T-cell (primary cell): ENCODE data around the gene FAM171A1. TPM values are rescaled to one million over a fixed set of nuclear protein-coding genes. Genes with fewer than 3 reads are reported as not detected.

ENCODE experiments used
- ATAC-seq, 4 experiments: fragments of 200-7000 bp in 3 of 4; fragments of 150-1000 bp in 1 of 4; cut with Tn5 transposase; replicated peaks in 1 of 4; 1 replicate in 3 of 4; 2 replicates in 1 of 4; pipeline ENCODE4 v1.10.0; 2021; ENCODE audit warnings: moderate library complexity in 3 of 4, mild to moderate bottlenecking in 2 of 4, moderate number of reproducible peaks in 1 of 4
- CTCF ChIA-PET, 2 donors: fragments of 300-600 bp; sonication (Branson Sonifier 250); formaldehyde crosslinking; loops; one replicate each; lab custom pipeline; 2022; ENCODE audit warnings: antibody characterized with exemption in 2 of 2; lab: Charles Lee
- POLR2A ChIA-PET, 2 donors: fragments of 300-600 bp; sonication (Branson Sonifier 250); formaldehyde crosslinking; loops; one replicate each; lab custom pipeline; 2022; ENCODE audit warnings: antibody characterized with exemption in 2 of 2; lab: Charles Lee
- DNase-seq, 35 experiments: peaks; one replicate each; pipeline versions ENCODE4 v3.0.0 to v3.0.0-alpha.2; 2013 to 2023
- H3K27ac ChIP-seq: one replicate; pipeline ENCODE4 v1.5.1; 2013; ENCODE audit warnings: low read length
- H3K27me3 ChIP-seq, 2 experiments: replicated peaks in 1 of 2; 1 replicate in 1 of 2; 2 replicates in 1 of 2; pipeline versions ENCODE4 v1.6.1 to v1.7.0; 2013; ENCODE audit warnings: low read length in 1 of 2, mixed read lengths in 1 of 2; ENCODE audit not compliant: control insufficient read depth in 2 of 2, insufficient read depth in 2 of 2; ENCODE audit errors: extremely low read depth in 1 of 2
- H3K36me3 ChIP-seq, 2 donors: 1 replicate in 1 of 2; 2 replicates in 1 of 2; pipeline versions ENCODE4 v1.6.1 to v1.7.0; 2013; ENCODE audit warnings: low read length in 1 of 2; ENCODE audit not compliant: control insufficient read depth in 2 of 2, insufficient read depth in 1 of 2; ENCODE audit errors: extremely low read depth in 1 of 2
- H3K4me1 ChIP-seq, 2 experiments: 1 replicate in 1 of 2; 2 replicates in 1 of 2; pipeline versions ENCODE4 v1.6.1 to v1.7.0; 2013; ENCODE audit warnings: low read length in 2 of 2, mixed read lengths in 1 of 2; ENCODE audit not compliant: insufficient read depth in 2 of 2, control insufficient read depth in 1 of 2; ENCODE audit errors: extremely low read depth in 1 of 2
- H3K4me3 ChIP-seq, 2 donors: 1 replicate in 1 of 2; 2 replicates in 1 of 2; pipeline versions ENCODE4 v1.5.1 to v1.7.0; 2013; ENCODE audit warnings: mild to moderate bottlenecking in 2 of 2, low read length in 1 of 2, moderate library complexity in 1 of 2; ENCODE audit not compliant: control insufficient read depth in 1 of 2; ENCODE audit errors: extremely low read depth in 1 of 2
- H3K9me3 ChIP-seq: 2 replicates; pipeline ENCODE4 v1.7.0; 2013
- H3K27ac Mint-ChIP-seq, 2 donors: one replicate each; pipeline ENCODE4 v1.8.0; 2020 to 2021; ENCODE audit warnings: mild to moderate bottlenecking in 2 of 2, mixed read lengths in 2 of 2
- H3K27me3 Mint-ChIP-seq, 2 donors: one replicate each; pipeline ENCODE4 v1.8.0; 2021 to 2022; ENCODE audit warnings: mixed read lengths in 2 of 2
- H3K36me3 Mint-ChIP-seq: one replicate; pipeline ENCODE4 v1.8.0; 2021; ENCODE audit warnings: mixed read lengths
- H3K4me1 Mint-ChIP-seq, 3 donors: one replicate each; pipeline ENCODE4 v1.8.0; 2020 to 2022; ENCODE audit warnings: mixed read lengths in 3 of 3, mild to moderate bottlenecking in 1 of 3
- H3K4me3 Mint-ChIP-seq, 3 donors: one replicate each; pipeline ENCODE4 v1.8.0; 2020 to 2022; ENCODE audit warnings: mild to moderate bottlenecking in 3 of 3, mixed read lengths in 3 of 3, moderate library complexity in 3 of 3
- H3K9me3 Mint-ChIP-seq, 3 donors: one replicate each; pipeline ENCODE4 v1.8.0; 2020 to 2022; ENCODE audit warnings: mixed read lengths in 3 of 3
- WGBS: methylation state at CpG from one replicate; pipeline ENCODE4 v1.1.5; 2013; ENCODE audit warnings: missing lambda C conversion rate; ENCODE audit not compliant: insufficient coverage; 5-methylcytosine and 5-hydroxymethylcytosine counted together
- total RNA-seq, 35 experiments: library from RNA in 6 of 35; stranded (reverse) in 6 of 35; fragments of 120-200 nt in 1 of 35; gene quantifications; one replicate each; pipeline versions ENCODE4 v1.2.1 to v1.2.4 and lab custom pipeline; 2013 to 2026

The FAM171A1 gene
- total RNA-seq, 5 donors from 2014 or later (not counting 1 experiment from before 2014, with no cell fraction given): 4.6 to 8.6 (median 7.2) TPM

- Histone ChIP-seq H3K9me3 (no peaks in the 10 kb centered on the region), H3K4me1 (peaks cover 17 to 32% of the 10 kb centered on the region in 2 experiments), H3K4me3 (no peak overlapping the region), H3K36me3 (no peaks in the 10 kb centered on the region), H3K27ac (peak overlapping the region; percentile 50), H3K27me3 (no peaks in the 10 kb centered on the region)
- H3K27me3 Mint-ChIP-seq: no peaks in the 10 kb centered on the region
- H3K36me3 Mint-ChIP-seq: no peaks in the 10 kb centered on the region
- CTCF ChIA-PET: no interaction called here
- ATAC-seq (no peak), DNase-seq (no peak)
- 88% methylated on average over 4 of the region's 4 CpGs for WGBS
- peak overlapping the region in 1 of 2 donors; percentile 95 for H3K27ac Mint-ChIP-seq
- no peaks in the 10 kb centered on the region for H3K9me3 Mint-ChIP-seq
- POLR2A ChIA-PET: no interaction called here
- peaks cover 15 to 64% (median 25%) of the 10 kb centered on the region in 3 donors for H3K4me1 Mint-ChIP-seq
- H3K4me3 Mint-ChIP-seq: peak overlapping the region in 1 of 3 donors; percentile 62
These were observed 173.2 kb downstream of the FAM171A1 start for GRCh38 chr10:15197911-15198310.

GRCh38 chr10:15197276-15197675, 173.8 kb downstream of the FAM171A1 start:
- no peaks in the 10 kb centered on the region for H3K27me3 ChIP-seq
- no CpG with 5 or more reads among the region's 2 CpGs for WGBS
- DNase-seq (no peak), ATAC-seq (peak; percentile 44 to 91 (median 80))
- ChIA-PET POLR2A (interaction anchor here in 1 of 2 donors (0.6 to 1.0 kb wide), 2 partner anchors 12 to 24 kb away, joined by 3 to 7 read pairs; no protein-coding TSS in a partner anchor), CTCF (interaction anchor here in 1 of 2 donors (0.6 to 0.7 kb wide), 2 partner anchors 61 to 172 kb away, joined by 3 to 4 read pairs; no protein-coding TSS in a partner anchor)
- Mint-ChIP-seq H3K36me3 (no peaks in the 10 kb centered on the region), H3K4me1 (peaks cover 10 to 61% (median 30%) of the 10 kb centered on the region in 3 donors), H3K27ac (peak overlapping the region in 1 of 2 donors; percentile 95), H3K4me3 (peak overlapping the region in 2 of 3 donors; percentile 62 to 72), H3K27me3 (no peaks in the 10 kb centered on the region), H3K9me3 (no peaks in the 10 kb centered on the region)
- H3K9me3 ChIP-seq: no peaks in the 10 kb centered on the region
- H3K36me3 ChIP-seq: no peaks in the 10 kb centered on the region
- H3K27ac ChIP-seq: peak overlapping the region; percentile 50
- H3K4me1 ChIP-seq: peaks cover 15 to 32% of the 10 kb centered on the region in 2 experiments
- H3K4me3 ChIP-seq: no peak overlapping the region

GRCh38 chr10:15196021-15196834, 174.9 kb downstream of the FAM171A1 start:
- H3K4me3 Mint-ChIP-seq: peak overlapping the region; percentile 34 to 72 (median 41)
- Histone ChIP-seq H3K27ac (peak overlapping the region; percentile 47), H3K9me3 (no peaks in the 10 kb centered on the region), H3K4me1 (peaks cover 15 to 32% of the 10 kb centered on the region in 2 experiments), H3K4me3 (peak overlapping the region in 1 of 2 donors; percentile 9), H3K36me3 (no peaks in the 10 kb centered on the region), H3K27me3 (no peaks in the 10 kb centered on the region)
- H3K27me3 Mint-ChIP-seq: no peaks in the 10 kb centered on the region
- CTCF ChIA-PET: interaction anchor here (0.6 to 0.8 kb wide), 3 partner anchors 25 to 344 kb away, joined by 3 to 5 read pairs (median 4); no protein-coding TSS in a partner anchor
- peaks cover 8 to 59% (median 30%) of the 10 kb centered on the region in 3 donors for H3K4me1 Mint-ChIP-seq
- DNase-seq: peak in 3 of 35 experiments; percentile 8 to 38 (median 10)
- POLR2A ChIA-PET: interaction anchor here in 1 of 2 donors (1.0 kb wide), 1 partner anchor 23 kb away, joined by 7 read pairs; no protein-coding TSS in a partner anchor
- H3K9me3 Mint-ChIP-seq: no peaks in the 10 kb centered on the region
- peak overlapping the region in 1 of 2 donors; percentile 82 for H3K27ac Mint-ChIP-seq
- 90% methylated on average over 12 of the region's 12 CpGs for WGBS
- H3K36me3 Mint-ChIP-seq: no peaks in the 10 kb centered on the region
- peak in 1 of 4 experiments; percentile 35 for ATAC-seq

GRCh38 chr10:15189133-15189885, 181.8 kb downstream of the FAM171A1 start:
- H3K27ac ChIP-seq: peak overlapping the region; percentile 13
- H3K27me3 Mint-ChIP-seq: no peaks in the 10 kb centered on the region
- 67% methylated on average over 1 of the region's 11 CpGs for WGBS
- no peaks in the 10 kb centered on the region for H3K9me3 Mint-ChIP-seq
- no peaks in the 10 kb centered on the region for H3K36me3 ChIP-seq
- peaks cover 19 to 41% of the 10 kb centered on the region in 2 experiments for H3K4me1 ChIP-seq
- DNase-seq (no peak), ATAC-seq (no peak)
- peak overlapping the region in 1 of 2 donors; percentile 5 for H3K4me3 ChIP-seq
- no peaks in the 10 kb centered on the region for H3K9me3 ChIP-seq
- H3K4me3 Mint-ChIP-seq: peak overlapping the region in 1 of 3 donors; percentile 25
- H3K36me3 Mint-ChIP-seq: no peaks in the 10 kb centered on the region
- peaks cover 43 to 59% (median 52%) of the 10 kb centered on the region in 3 donors for H3K4me1 Mint-ChIP-seq
- ChIA-PET POLR2A (interaction anchor here in 1 of 2 donors (0.6 kb wide), 2 partner anchors 16 to 21 kb away, joined by 4 to 7 read pairs; partner anchors contain the start of gene NMT2), CTCF (interaction anchor here in 1 of 2 donors (0.6 to 0.8 kb wide), 2 partner anchors 59 to 231 kb away, joined by 3 to 7 read pairs; no protein-coding TSS in a partner anchor)
- no peaks in the 10 kb centered on the region for H3K27me3 ChIP-seq
- H3K27ac Mint-ChIP-seq: peak overlapping the region; percentile 68 to 74

GRCh38 chr10:15188603-15189002, 182.5 kb downstream of the FAM171A1 start:
- H3K9me3 ChIP-seq: no peaks in the 10 kb centered on the region
- H3K4me1 Mint-ChIP-seq: peaks cover 44 to 61% (median 52%) of the 10 kb centered on the region in 3 donors
- ChIA-PET POLR2A (no interaction called here), CTCF (interaction anchor here in 1 of 2 donors (0.6 kb wide), 1 partner anchor 60 kb away, joined by 7 read pairs; no protein-coding TSS in a partner anchor)
- peak overlapping the region; percentile 73 to 74 for H3K27ac Mint-ChIP-seq
- no peaks in the 10 kb centered on the region for H3K9me3 Mint-ChIP-seq
- H3K27me3 ChIP-seq: no peaks in the 10 kb centered on the region
- no CpG with 5 or more reads among the region's 5 CpGs for WGBS
- H3K36me3 ChIP-seq: no peaks in the 10 kb centered on the region
- peak overlapping the region in 1 of 2 donors; percentile 41 for H3K4me3 ChIP-seq
- ATAC-seq: peak; percentile 48 to 62 (median 56)
- H3K4me3 Mint-ChIP-seq: peak overlapping the region in 2 of 3 donors; percentile 13 to 25
- peak overlapping the region; percentile 13 for H3K27ac ChIP-seq
- H3K27me3 Mint-ChIP-seq: no peaks in the 10 kb centered on the region
- no peaks in the 10 kb centered on the region for H3K36me3 Mint-ChIP-seq
- peaks cover 19 to 41% of the 10 kb centered on the region in 2 experiments for H3K4me1 ChIP-seq
- peak in 3 of 35 experiments; percentile 22 to 23 (median 22) for DNase-seq
